LNCAP (cell line): ENCODE data around the gene RABGGTA.

ENCODE experiments used
- CTCF ChIP-seq: fragments of 450-650 bp; IDR thresholded peaks from 2 replicates; pipeline ENCODE4 v1.5.1; 2017; ENCODE audit warnings: mild to moderate bottlenecking

Gene RABGGTA

DNA sequence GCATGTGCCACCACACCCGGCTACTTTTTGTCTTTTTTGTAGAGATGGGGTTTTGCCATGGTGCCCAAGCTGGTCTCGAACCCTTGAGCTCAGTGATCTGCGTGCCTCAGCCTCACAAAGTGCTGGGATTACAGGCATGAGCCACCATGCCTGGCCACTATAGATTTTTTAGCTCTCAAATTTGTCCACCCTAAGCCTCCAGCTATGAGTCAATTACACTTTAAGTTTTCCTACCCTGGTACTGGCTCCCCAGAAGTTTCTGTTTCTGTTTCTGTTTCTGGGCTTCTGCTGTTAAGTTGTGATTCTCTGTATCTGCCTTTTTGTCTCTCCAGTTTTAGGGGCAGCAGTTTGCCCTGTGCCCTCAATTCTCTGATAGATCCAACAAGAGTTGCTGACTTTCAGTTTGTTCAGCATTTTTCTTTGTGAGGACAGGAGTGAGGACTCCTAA lies 24.6 kb downstream of the RABGGTA start:
- TF ChIP-seq CTCF = no peak

- no peak for TF ChIP-seq CTCF
Observed at GRCh38 chr14:24243336-24243836, 28.0 kb downstream of the RABGGTA start.

- no peak for TF ChIP-seq CTCF
Observed at GRCh38 chr14:24241829-24242443, 29.5 kb downstream of the RABGGTA start.

DNA sequence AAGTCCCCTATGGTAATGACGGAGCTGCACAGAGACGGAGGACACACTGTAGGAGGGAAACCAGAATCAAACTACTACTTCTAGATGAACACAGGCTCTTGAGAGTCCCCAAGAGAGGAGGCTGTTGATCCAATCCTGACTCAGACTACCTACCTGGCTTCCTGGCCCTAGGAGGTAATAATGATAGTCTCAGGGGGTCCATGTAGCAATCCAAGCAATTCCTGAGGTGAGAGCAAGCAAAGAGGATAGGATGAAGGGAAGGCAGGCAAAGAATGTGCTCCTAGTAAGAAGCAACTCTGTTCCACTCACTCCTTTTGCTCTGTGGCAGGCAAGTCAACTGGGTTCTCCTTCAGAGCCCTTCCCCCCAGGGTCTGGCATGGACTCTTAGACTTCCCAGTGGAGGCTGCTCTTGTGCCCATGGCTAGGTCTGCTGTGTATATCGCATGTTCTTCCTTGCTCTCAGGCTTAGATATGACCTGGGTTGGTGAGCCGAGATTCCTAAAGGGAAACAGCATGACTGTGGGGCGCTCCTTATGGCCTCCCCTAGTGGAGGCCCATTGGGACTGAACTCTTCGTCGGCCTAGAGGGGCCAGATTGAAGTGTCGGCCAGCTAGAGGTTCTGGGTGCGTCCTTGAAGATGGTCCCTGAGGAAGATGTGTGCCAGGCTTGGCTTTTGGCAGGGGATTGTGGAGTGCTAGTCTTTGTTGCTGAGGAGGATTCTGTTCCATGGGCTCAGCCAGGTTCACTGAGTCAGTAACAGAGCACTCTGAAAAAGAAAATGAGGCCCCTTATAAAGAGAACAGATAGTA lies 31.1 kb downstream of the RABGGTA start:
- TF ChIP-seq CTCF = no peak

DNA sequence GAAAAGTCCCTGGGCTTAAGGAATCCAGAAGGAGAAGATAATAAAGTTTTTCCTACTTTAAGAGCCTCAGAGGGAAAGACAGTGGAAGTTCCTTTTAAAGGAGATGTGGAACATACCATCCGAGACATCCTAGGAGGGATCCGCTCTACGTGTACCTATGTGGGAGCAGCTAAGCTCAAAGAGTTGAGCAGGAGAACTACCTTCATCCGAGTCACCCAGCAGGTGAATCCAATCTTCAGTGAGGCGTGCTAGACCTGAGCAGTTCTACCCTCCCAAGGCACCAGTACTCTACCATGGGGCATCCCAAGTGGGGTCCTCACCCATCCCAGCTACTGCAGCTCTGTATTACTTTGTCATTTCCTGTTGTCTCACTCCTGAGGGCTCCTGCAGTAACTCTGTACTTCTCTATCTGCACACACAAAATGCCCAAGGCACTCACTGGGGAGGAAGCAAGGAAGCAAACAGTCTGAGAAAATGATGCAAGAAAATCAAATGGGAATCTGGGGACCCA lies 32.8 kb downstream of the RABGGTA start:
- no peak for TF ChIP-seq CTCF

DNA sequence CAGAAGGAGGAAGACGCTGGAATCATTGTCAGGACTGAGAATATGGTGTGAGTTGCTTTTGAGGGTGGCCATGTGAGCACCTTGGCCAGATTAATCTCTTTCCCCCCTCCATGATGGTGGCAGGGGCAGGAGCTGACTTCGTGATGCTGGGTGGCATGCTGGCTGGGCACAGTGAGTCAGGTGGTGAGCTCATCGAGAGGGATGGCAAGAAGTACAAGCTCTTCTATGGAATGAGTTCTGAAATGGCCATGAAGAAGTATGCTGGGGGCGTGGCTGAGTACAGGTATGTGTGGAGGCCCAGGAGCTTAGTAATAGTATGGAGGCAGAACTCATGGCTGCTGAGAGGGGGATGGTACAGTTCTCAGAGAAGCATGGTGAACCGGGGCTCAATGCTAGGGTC lies 33.3 kb downstream of the RABGGTA start:
- TF ChIP-seq CTCF = no peak

DNA sequence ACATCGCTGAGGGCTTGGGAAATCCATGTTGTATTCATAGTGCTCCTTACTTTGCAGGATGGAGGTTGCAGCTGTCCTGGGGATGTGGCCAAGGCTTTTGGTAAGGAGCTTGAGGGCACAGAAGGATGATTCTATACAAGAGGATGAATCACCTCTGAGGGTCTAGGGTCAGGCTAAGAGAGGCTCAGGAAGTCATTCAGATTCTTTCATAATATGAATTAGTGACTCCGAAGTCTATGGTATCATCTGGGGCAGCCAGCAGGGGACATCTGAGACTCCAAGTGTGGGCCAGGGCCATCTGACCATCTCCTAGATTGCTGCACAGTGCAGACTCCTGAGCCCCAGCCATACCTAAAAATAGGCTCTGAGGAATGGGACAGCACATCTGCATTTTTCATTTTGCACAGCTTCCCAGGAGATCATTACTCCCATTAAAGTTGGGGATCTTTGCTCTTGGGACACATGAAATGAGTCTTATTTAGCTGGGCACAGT lies 33.9 kb downstream of the RABGGTA start:
- no peak for TF ChIP-seq CTCF
